A673 (cell line): ENCODE measurements around the gene GALNT14. TPM values are rescaled to one million over a fixed set of nuclear protein-coding genes. Genes with fewer than 3 reads are reported as not detected.
A peak's percentile ranks its signal among the peaks of the same experiment; 100 is the strongest.

Source experiments
- BruUV-seq: library from RNA; stranded (reverse); fragments of 400-500 nt; replicated peaks from 2 replicates; lab custom pipeline; 2021; lab: Mats Ljungman, UMichigan
- CTCF ChIA-PET: fragments of 300-600 bp; sonication (Branson Sonifier 250); formaldehyde crosslinking; loops from one replicate; lab custom pipeline; 2022; ENCODE audit warnings: antibody characterized with exemption; lab: Charles Lee
- POLR2A ChIA-PET: fragments of 300-600 bp; sonication (Branson Sonifier 250); formaldehyde crosslinking; loops from one replicate; lab custom pipeline; 2022; ENCODE audit warnings: antibody characterized with exemption; ENCODE audit not compliant: low non-redundant PET; lab: Charles Lee
- DNase-seq: peaks from one replicate; pipeline ENCODE4 v3.0.0-alpha.2; 2015; ENCODE audit warnings: low spot score
- H3K27ac ChIP-seq: fragments of 200-600 bp; sonication (generic); 2 replicates; pipeline ENCODE4 v1.5.1; 2016; ENCODE audit warnings: mixed run types, low read depth, mild to moderate bottlenecking, mixed read lengths, antibody characterized with exemption, low read length; ENCODE audit not compliant: poor library complexity, severe bottlenecking
- H3K27me3 ChIP-seq: fragments of 200-600 bp; sonication (generic); replicated peaks from 2 replicates; pipeline ENCODE4 v1.6.1; 2017; ENCODE audit warnings: mixed run types, low read depth, mild to moderate bottlenecking, mixed read lengths, antibody characterized with exemption, low read length; ENCODE audit not compliant: insufficient read depth, poor library complexity
- H3K36me3 ChIP-seq: fragments of 200-600 bp; sonication (generic); 2 replicates; pipeline ENCODE4 v1.6.1; 2016; ENCODE audit warnings: mixed run types, mild to moderate bottlenecking, mixed read lengths, antibody characterized with exemption, low read length; ENCODE audit not compliant: insufficient read depth, poor library complexity, severe bottlenecking
- H3K4me1 ChIP-seq: fragments of 200-600 bp; sonication (generic); 2 replicates; pipeline ENCODE4 v1.6.1; 2017; ENCODE audit warnings: mixed run types, mild to moderate bottlenecking, mixed read lengths, antibody characterized with exemption, low read length; ENCODE audit not compliant: insufficient read depth, poor library complexity, severe bottlenecking
- H3K4me3 ChIP-seq: fragments of 200-600 bp; sonication (generic); 2 replicates; pipeline ENCODE4 v1.5.1; 2016; ENCODE audit warnings: low read depth, mixed run types, mild to moderate bottlenecking, mixed read lengths, low read length; ENCODE audit not compliant: poor library complexity, severe bottlenecking
- H3K9me3 ChIP-seq: fragments of 200-600 bp; sonication (generic); 2 replicates; pipeline ENCODE4 v1.6.1; 2016; ENCODE audit warnings: mixed run types, low read depth, mild to moderate bottlenecking, mixed read lengths, antibody characterized with exemption, low read length; ENCODE audit not compliant: poor library complexity, severe bottlenecking
- EZH2 ChIP-seq: fragments of 200-600 bp; sonication (generic); IDR thresholded peaks from 2 replicates; pipeline ENCODE4 v1.6.1; 2017; ENCODE audit warnings: borderline replicate concordance, low read depth, mild to moderate bottlenecking, mixed read lengths, antibody characterized with exemption, low read length; ENCODE audit not compliant: poor library complexity, severe bottlenecking
- intact Hi-C: fragments of 100-400 bp; cut with micrococcal nuclease; formaldehyde crosslinking; loops from one replicate; pipeline ENCODE4 v1.10.0; 2022; ENCODE audit not compliant: unreplicated experiment
- total RNA-seq: library from RNA; stranded (reverse); gene quantifications from 2 replicates; pipeline ENCODE4 v1.2.3, GENCODE V29; 2021
- TF ChIP-seq, protein P1 (sequence below): fragments of 300-800, 200-600 bp; sonication (generic); conservative IDR thresholded peaks from 2 replicates; pipeline ENCODE4 v1.5.1; 2017; ENCODE audit warnings: low read depth, mild to moderate bottlenecking, antibody characterized with exemption, low read length, moderate library complexity, mixed read lengths

GALNT14 gene
- total RNA-seq, 1 experiment from 2014 or later, result 9.7 TPM

DNA sequence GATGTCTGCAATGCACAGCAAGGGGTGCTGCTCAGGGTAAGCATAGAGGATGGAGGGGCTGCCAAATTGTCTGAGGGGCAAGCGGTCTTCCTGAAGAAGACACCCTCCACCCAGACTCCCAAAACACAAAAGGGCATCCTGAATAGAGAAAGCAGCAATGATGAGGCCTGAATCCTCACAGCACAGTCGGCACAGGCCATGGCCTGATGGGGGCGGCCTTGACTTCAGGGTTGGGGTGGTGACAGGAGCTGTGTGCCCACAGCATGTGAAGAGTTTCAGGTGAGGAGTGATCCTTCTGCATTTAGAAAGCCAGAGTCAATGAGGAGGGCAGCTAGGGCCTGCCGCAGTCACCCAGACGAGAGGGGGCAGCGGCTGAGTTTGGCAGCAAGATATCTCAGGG is 159.4 kb downstream of the GALNT14 start:
- BruUV-seq, result no TSS peak
- no peaks in the 10 kb centered on the region for H3K36me3 ChIP-seq
- no peaks in the 10 kb centered on the region for H3K27me3 ChIP-seq
- no peaks in the 10 kb centered on the region for H3K9me3 ChIP-seq
- H3K27ac ChIP-seq, result no peak overlapping the region
- H3K4me1 ChIP-seq, result no peaks in the 10 kb centered on the region
- no peak for TF ChIP-seq EZH2
- TF ChIP-seq, protein P1, sequence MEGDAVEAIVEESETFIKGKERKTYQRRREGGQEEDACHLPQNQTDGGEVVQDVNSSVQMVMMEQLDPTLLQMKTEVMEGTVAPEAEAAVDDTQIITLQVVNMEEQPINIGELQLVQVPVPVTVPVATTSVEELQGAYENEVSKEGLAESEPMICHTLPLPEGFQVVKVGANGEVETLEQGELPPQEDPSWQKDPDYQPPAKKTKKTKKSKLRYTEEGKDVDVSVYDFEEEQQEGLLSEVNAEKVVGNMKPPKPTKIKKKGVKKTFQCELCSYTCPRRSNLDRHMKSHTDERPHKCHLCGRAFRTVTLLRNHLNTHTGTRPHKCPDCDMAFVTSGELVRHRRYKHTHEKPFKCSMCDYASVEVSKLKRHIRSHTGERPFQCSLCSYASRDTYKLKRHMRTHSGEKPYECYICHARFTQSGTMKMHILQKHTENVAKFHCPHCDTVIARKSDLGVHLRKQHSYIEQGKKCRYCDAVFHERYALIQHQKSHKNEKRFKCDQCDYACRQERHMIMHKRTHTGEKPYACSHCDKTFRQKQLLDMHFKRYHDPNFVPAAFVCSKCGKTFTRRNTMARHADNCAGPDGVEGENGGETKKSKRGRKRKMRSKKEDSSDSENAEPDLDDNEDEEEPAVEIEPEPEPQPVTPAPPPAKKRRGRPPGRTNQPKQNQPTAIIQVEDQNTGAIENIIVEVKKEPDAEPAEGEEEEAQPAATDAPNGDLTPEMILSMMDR, result 0 out of 2 replicates have a peak, but pooled peaks have one; percentile 19
- DNase-seq, result no peak
- H3K4me3 ChIP-seq, result no peak overlapping the region
- ChIA-PET CTCF (no interaction called here), POLR2A (no interaction called here)
- intact Hi-C loops, result no loop called here

DNA sequence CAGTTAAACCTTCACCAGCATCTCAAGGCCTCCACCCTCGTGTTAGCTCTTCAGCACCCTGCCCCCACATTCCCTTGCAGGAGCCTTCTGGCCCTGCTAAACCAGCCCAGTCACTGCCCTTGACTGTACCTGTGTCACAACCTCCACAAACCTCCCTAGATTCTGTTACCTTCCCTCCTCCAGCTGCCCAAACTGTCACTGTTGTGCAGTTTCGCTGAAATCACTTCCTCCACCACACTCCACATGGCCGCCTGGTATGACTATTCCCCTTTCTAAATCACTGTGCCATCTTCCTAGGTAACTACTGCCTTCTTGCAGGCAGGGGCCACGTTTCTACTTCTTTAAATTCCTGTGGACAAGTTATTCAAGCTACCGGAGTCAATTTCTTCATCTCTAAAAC is 160.2 kb downstream of the GALNT14 start:
- ChIA-PET POLR2A (no interaction called here), CTCF (no interaction called here)
- TF ChIP-seq, protein P1, result no peak
- no peak for TF ChIP-seq EZH2
- Histone ChIP-seq H3K27me3 (no peaks in the 10 kb centered on the region), H3K4me3 (no peak overlapping the region), H3K4me1 (no peaks in the 10 kb centered on the region), H3K36me3 (no peaks in the 10 kb centered on the region), H3K27ac (no peak overlapping the region), H3K9me3 (no peaks in the 10 kb centered on the region)
- no TSS peak for BruUV-seq
- intact Hi-C loops, result no loop called here
- DNase-seq, result no peak

DNA sequence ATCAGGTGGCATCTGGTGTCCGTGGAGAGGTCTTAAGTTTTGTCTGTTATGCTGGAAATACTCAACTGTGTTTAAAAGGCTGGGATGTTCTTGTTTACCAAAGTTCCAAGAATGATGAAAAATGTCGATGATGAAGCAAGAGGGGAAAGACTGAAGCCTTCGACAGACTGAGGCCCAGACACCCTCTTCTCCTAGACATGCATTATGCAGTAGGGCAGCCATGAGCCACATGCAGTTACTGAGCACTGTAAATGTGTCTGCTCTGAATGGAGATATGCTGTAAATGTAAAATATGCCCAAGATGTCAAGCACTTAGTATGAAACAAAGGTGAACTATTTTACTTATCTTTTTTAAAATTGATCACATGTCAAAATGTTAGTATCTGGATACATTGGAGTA is 163.1 kb downstream of the GALNT14 start:
- Histone ChIP-seq H3K4me1 (no peaks in the 10 kb centered on the region), H3K27me3 (no peaks in the 10 kb centered on the region), H3K36me3 (no peaks in the 10 kb centered on the region), H3K27ac (no peak overlapping the region), H3K9me3 (no peaks in the 10 kb centered on the region), H3K4me3 (no peak overlapping the region)
- ChIA-PET CTCF (no interaction called here), POLR2A (no interaction called here)
- intact Hi-C loops, result no loop called here
- no peak for DNase-seq
- TF ChIP-seq EZH2, result no peak
- TF ChIP-seq, protein P1, result no peak
- BruUV-seq, result no TSS peak
